NCI-H2029 treated with DMSO at 0.1 percent for 48 hours (cell line): ENCODE measurements around the gene MTERF4.

Source experiments
- DNase-seq: peaks from one replicate; lab custom pipeline; 2025; lab: John Stamatoyannopoulos, UW

The MTERF4 gene

DNA sequence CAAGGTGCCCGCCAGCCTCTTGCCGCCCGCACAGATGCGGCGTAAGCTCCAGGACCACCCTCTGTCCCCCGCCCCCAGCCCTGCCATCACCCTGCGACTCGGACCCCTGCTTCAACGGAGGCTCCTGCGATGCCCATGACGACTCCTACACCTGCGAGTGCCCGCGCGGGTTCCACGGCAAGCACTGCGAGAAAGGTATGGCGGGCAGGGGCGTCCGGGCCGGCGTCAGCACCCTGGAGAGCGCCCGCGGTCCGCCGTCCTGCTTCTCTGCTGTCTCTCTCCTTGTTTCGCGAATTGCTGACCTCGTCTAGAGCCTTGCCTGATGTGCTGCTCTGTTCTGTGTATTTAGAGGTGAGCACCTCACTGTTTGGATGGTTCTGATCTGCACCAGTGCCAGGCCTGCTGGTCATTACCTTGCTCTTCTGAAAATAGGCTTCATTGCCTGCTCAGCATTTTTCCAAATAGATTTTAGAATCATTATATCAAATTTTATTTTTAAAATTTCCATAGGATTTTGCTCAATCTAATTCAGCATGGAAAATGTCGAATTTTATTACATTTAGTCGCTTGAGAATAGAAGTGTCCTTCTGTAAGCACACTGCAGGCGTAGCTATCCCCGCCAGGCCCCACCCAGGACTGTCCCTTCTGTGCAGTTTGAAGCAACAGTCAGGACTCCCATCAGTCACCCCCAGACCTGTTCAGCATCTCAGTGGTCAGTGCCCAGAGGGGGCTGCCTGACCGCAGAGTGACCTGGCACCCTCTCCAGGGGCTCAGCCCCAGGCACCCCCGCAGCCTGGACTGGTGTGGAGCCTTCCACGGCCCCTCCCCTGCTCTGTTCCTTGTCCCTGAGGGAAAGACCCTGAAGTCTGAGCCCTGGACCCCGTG is 52.1 kb downstream of the MTERF4 start:
- DNase-seq = no peak

DNA sequence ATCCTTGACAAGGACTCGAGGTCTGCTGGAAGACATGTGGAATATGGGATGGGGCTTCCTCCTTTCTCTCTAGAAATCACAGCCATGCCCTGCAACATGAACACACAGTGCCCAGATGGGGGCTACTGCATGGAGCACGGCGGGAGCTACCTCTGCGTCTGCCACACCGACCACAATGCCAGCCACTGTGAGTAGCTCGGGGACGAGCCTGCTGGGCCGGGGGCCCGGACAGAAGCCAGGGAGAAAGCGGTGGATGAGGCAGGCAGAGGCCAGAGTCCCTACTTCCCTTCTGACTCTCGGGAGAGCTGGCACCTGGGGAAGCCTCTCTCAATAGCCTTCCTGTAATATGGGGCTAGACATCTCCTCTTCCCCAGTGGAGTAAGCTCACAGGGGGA is 53.1 kb downstream of the MTERF4 start:
- DNase-seq = no peak

GRCh38 chr2:241048149-241048948 is 53.7 kb downstream of the MTERF4 start:
- DNase-seq = no peak

DNA sequence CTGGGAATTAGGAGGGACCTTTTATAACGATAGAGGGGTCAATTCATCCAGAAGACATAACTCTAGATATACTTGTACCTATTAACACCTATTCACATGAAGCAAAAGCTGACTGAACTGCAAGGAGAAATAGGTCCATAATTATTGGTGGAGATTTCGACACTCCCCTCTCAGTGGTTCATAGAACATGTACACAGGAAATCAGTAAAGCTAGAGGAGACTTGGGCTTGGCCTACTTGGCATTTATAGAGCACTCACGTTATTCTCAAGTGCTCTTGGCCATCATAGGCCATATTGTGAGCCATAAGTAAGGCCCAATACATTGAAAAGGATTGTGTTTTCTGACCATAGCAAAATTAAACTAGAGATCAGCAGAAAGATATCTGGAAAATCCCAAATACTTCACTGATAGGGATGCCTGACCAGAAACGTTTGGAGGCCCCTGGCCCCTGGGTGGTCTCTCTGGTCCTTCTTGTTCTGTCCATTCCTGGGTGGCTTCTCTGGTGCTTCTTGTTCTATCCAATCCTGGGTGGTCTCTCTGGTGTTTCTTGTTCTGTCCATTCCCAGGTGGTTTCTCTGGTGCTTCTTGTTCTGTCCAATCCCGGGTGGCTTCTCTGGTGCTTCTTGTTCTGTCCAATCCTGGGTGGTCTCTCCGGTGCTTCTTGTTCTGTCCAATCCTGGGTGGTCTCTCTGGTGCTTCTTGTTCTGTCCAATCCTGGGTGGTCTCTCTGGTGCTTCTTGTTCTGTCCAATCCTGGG is 54.7 kb downstream of the MTERF4 start:
- no peak for DNase-seq
